IMR-90 (cell line): ENCODE results near the gene CNNM3. TPM values are rescaled to one million over a fixed set of nuclear protein-coding genes. Genes with fewer than 3 reads are reported as not detected.

Experiments used
- ATAC-seq: fragments of 200-7000 bp; cut with Tn5 transposase; 2 replicates; pipeline ENCODE4 v1.9.1; 2020; ENCODE audit warnings: low read depth, mild to moderate bottlenecking, moderate library complexity
- BruUV-seq: library from RNA; stranded (reverse); fragments of 400-500 nt; replicated peaks from 2 replicates; lab custom pipeline; 2021; lab: Mats Ljungman, UMichigan
- CTCF ChIA-PET: fragments of 300-600 bp; formaldehyde crosslinking; extraction: SDS; loops from one replicate; lab custom pipeline; 2021; ENCODE audit warnings: antibody characterized with exemption; lab: Yijun Ruan, JAX
- POLR2A ChIA-PET: fragments of 300-600 bp; sonication (Branson Sonifier 250); formaldehyde crosslinking; loops from one replicate; lab custom pipeline; 2022; ENCODE audit warnings: antibody characterized with exemption; ENCODE audit not compliant: unreplicated experiment; lab: Charles Lee
- DNase-seq: peaks from one replicate; pipeline ENCODE4 v3.0.0; 2013
- H2AFZ ChIP-seq: replicated peaks from 2 replicates; pipeline ENCODE3; 2013; ENCODE audit warnings: low read length, mild to moderate bottlenecking; ENCODE audit not compliant: poor library complexity
- H2AK5ac ChIP-seq: 2 replicates; pipeline ENCODE4 v1.6.1; 2013; ENCODE audit warnings: low read depth, low read length, inconsistent platforms
- H2AK9ac ChIP-seq: replicated peaks from 2 replicates; pipeline ENCODE3; 2013; ENCODE audit warnings: mild to moderate bottlenecking, low read depth, low read length, moderate library complexity; ENCODE audit not compliant: poor library complexity
- H2BK120ac ChIP-seq: 2 replicates; pipeline ENCODE4 v1.6.1; 2013; ENCODE audit warnings: low read depth, low read length, inconsistent platforms
- H2BK15ac ChIP-seq: 3 replicates; pipeline ENCODE4 v1.6.1; 2013; ENCODE audit warnings: low read depth, low read length, inconsistent platforms
- H2BK20ac ChIP-seq: 2 replicates; pipeline ENCODE4 v1.6.1; 2013; ENCODE audit warnings: low read depth, mild to moderate bottlenecking, inconsistent platforms, low read length, moderate library complexity
- H2BK5ac ChIP-seq: 2 replicates; pipeline ENCODE4 v1.6.1; 2013; ENCODE audit warnings: mild to moderate bottlenecking, low read depth, low read length, inconsistent platforms; ENCODE audit not compliant: poor library complexity, severe bottlenecking
- H3K14ac ChIP-seq: replicated peaks from 2 replicates; pipeline ENCODE4 v1.6.1; 2013; ENCODE audit warnings: low read depth, low read length, inconsistent platforms
- H3K18ac ChIP-seq: 2 replicates; pipeline ENCODE4 v1.6.1; 2013; ENCODE audit warnings: low read depth, low read length, control low read depth
- H3K23ac ChIP-seq: 2 replicates; pipeline ENCODE4 v1.6.1; 2013; ENCODE audit warnings: low read depth, low read length, inconsistent platforms
- H3K27ac ChIP-seq: 2 replicates; pipeline ENCODE4 v1.5.1; 2013; ENCODE audit warnings: mild to moderate bottlenecking, control low read depth, low read length; ENCODE audit not compliant: insufficient read depth
- H3K27me3 ChIP-seq: 2 replicates; pipeline ENCODE4 v1.6.1; 2013; ENCODE audit warnings: low read length; ENCODE audit not compliant: control insufficient read depth, insufficient read depth
- H3K36me3 ChIP-seq: 2 replicates; pipeline ENCODE4 v1.6.1; 2013; ENCODE audit warnings: low read length, mixed read lengths; ENCODE audit not compliant: control insufficient read depth, insufficient read depth
- H3K4ac ChIP-seq: 2 replicates; pipeline ENCODE4 v1.6.1; 2013; ENCODE audit warnings: low read depth, low read length, inconsistent platforms
- H3K4me1 ChIP-seq: 2 replicates; pipeline ENCODE4 v1.6.1; 2013; ENCODE audit warnings: low read length, mixed read lengths; ENCODE audit not compliant: control insufficient read depth, insufficient read depth
- H3K4me2 ChIP-seq: 2 replicates; pipeline ENCODE4 v1.6.1; 2013; ENCODE audit warnings: low read depth, mild to moderate bottlenecking, control low read depth, low read length, moderate library complexity
- H3K4me3 ChIP-seq: 2 replicates; pipeline ENCODE4 v1.5.1; 2013; ENCODE audit warnings: low read depth, mild to moderate bottlenecking, control low read depth, low read length, moderate library complexity; ENCODE audit not compliant: insufficient read depth
- H3K56ac ChIP-seq: 2 replicates; pipeline ENCODE4 v1.6.1; 2013; ENCODE audit warnings: low read length, inconsistent platforms; ENCODE audit not compliant: insufficient read depth; ENCODE audit errors: extremely low read depth
- H3K79me1 ChIP-seq, 2 experiments: 2 replicates each; pipeline ENCODE4 v1.6.1; 2013; ENCODE audit warnings: low read length in 2 of 2, inconsistent platforms in 1 of 2, low read depth in 1 of 2
- H3K9ac ChIP-seq: 2 replicates; pipeline ENCODE4 v1.6.1; 2013; ENCODE audit warnings: low read depth, low read length, control low read depth
- H3K9me1 ChIP-seq: 2 replicates; pipeline ENCODE4 v1.6.1; 2013; ENCODE audit warnings: low read length, inconsistent platforms; ENCODE audit not compliant: insufficient read depth
- H3K9me3 ChIP-seq: 2 replicates; pipeline ENCODE4 v1.6.1; 2013; ENCODE audit warnings: low read length; ENCODE audit not compliant: control insufficient read depth, insufficient read depth
- H4K20me1 ChIP-seq: 2 replicates; pipeline ENCODE4 v1.6.1; 2013; ENCODE audit warnings: low read length, inconsistent platforms; ENCODE audit not compliant: insufficient read depth
- H4K5ac ChIP-seq: 2 replicates; pipeline ENCODE4 v1.6.1; 2013; ENCODE audit warnings: mild to moderate bottlenecking, low read depth, low read length, control low read depth
- H4K8ac ChIP-seq, 2 experiments: 2 replicates each; pipeline ENCODE4 v1.6.1; 2013; ENCODE audit warnings: low read depth in 2 of 2, low read length in 2 of 2, control low read depth in 1 of 2, inconsistent platforms in 1 of 2
- H4K91ac ChIP-seq: 2 replicates; pipeline ENCODE4 v1.6.1; 2013; ENCODE audit warnings: low read depth, low read length, inconsistent platforms; ENCODE audit not compliant: insufficient read depth
- BHLHE40 ChIP-seq: fragments of 150-350 bp; IDR thresholded peaks from 2 replicates; pipeline ENCODE4 v1.6.1; 2016; ENCODE audit warnings: mild to moderate bottlenecking, low read depth, low read length
- CEBPB ChIP-seq: IDR thresholded peaks from 2 replicates; pipeline ENCODE4 v1.6.1; 2012; ENCODE audit warnings: low read depth, low read length, improper control_type of control experiment
- NFE2L2 ChIP-seq: fragments of 150-350 bp; IDR thresholded peaks from 2 replicates; pipeline ENCODE4 v1.6.1; 2016; ENCODE audit warnings: low read depth, mild to moderate bottlenecking, low read length
- SMC3 ChIP-seq: fragments of 150-350 bp; IDR thresholded peaks from 2 replicates; pipeline ENCODE4 v1.6.1; 2016; ENCODE audit warnings: low read depth, mild to moderate bottlenecking, antibody characterized with exemption, low read length, moderate library complexity
- USF2 ChIP-seq: fragments of 150-350 bp; IDR thresholded peaks from 2 replicates; pipeline ENCODE4 v1.6.1; 2017; ENCODE audit warnings: mild to moderate bottlenecking, antibody characterized with exemption, low read length, low read depth
- WGBS, 2 experiments: methylation state at CpG; one replicate each; pipeline versions ENCODE4 v1.1.5 to v1.1.7; 2013; ENCODE audit warnings: missing lambda C conversion rate in 2 of 2; ENCODE audit not compliant: insufficient read length in 1 of 2; ENCODE audit errors: extremely low coverage in 2 of 2; 5-methylcytosine and 5-hydroxymethylcytosine counted together
- dilution Hi-C: fragments of 300-500 bp; cut with HindIII; formaldehyde crosslinking; loops from one replicate; pipeline ENCODE4 v1.14.3; 2018; ENCODE audit warnings: low sequenced_read_pairs; ENCODE audit not compliant: unreplicated experiment
- in situ Hi-C: fragments of 300-500 bp; cut with MboI; formaldehyde crosslinking; loops from 3 replicates; pipeline ENCODE4 v1.14.3; 2019; ENCODE audit warnings: low sequenced_read_pairs, inconsistent platforms, mixed read lengths
- intact Hi-C: fragments of 100-400 bp; cut with micrococcal nuclease; formaldehyde crosslinking; loops from 2 replicates; pipeline ENCODE4 v1.10.0; 2022
- polyA plus RNA-seq, 3 experiments: library from polyadenylated mRNA; depleted of rRNA; stranded (reverse); fragments of >200 nt; gene quantifications; 2 replicates each; pipeline ENCODE4 v1.2.3, GENCODE V29; 2012; ENCODE audit warnings: low replicate concordance in 1 of 3
- total RNA-seq: library from RNA; depleted of rRNA; stranded (reverse); fragments of >200 nt; gene quantifications from 2 replicates; pipeline ENCODE4 v1.2.3, GENCODE V29; 2012

Gene CNNM3
- total and polyA plus RNA-seq, 2 of the 4 experiments (the other 2 are of a cell fraction), result 2.3 to 6.1 TPM

- Histone ChIP-seq H3K36me3 (no peaks in the 10 kb centered on the region), H2AFZ (no peak overlapping the region), H2BK120ac (no peak overlapping the region), H3K18ac (no peak overlapping the region), H3K56ac (no peak overlapping the region), H3K4me3 (no peak overlapping the region), H4K91ac (no peak overlapping the region), H2AK9ac (no peak overlapping the region), H3K9me3 (no peaks in the 10 kb centered on the region), H3K4ac (no peak overlapping the region), H3K9ac (no peak overlapping the region), H3K27me3 (peaks cover 17% of the 10 kb centered on the region; the same call in 1 of the 2 replicates), H4K5ac (no peak overlapping the region), H3K14ac (no peak overlapping the region), H3K9me1 (no peaks in the 10 kb centered on the region), H3K4me2 (no peak overlapping the region), H2BK5ac (no peak overlapping the region), H3K27ac (no peak overlapping the region), H2BK15ac (no peak overlapping the region), H3K4me1 (peaks cover 1% of the 10 kb centered on the region; the same call in 1 of the 2 replicates), H3K23ac (no peak overlapping the region), H4K20me1 (no peaks in the 10 kb centered on the region), H2AK5ac (no peak overlapping the region), H3K79me1 (no peaks in the 10 kb centered on the region), H2BK20ac (no peak overlapping the region), H4K8ac (no peak overlapping the region)
- no CpG with 5 or more reads among the region's 10 CpGs for WGBS, 2 experiments
- in situ Hi-C loops (no loop called here), intact Hi-C loops (no loop called here), dilution Hi-C loops (no loop called here)
- no peak for DNase-seq
- TF ChIP-seq CEBPB (no peak), NFE2L2 (no peak), BHLHE40 (no peak), SMC3 (no peak), USF2 (no peak)
- BruUV-seq, result no TSS peak
- no peak for ATAC-seq
- POLR2A ChIA-PET, result interaction anchor here (0.6 kb wide), 1 partner anchor 1769 kb away, joined by 9 read pairs; no protein-coding TSS in a partner anchor
- CTCF ChIA-PET, result no interaction called here
Measured at GRCh38 chr2:96881349-96882195, 65.5 kb downstream of the CNNM3 start.
